Measurements from ENCODE around the gene ZNRF3.

- TF ChIP-seq CTCF (IDR thresholded peaks at IDR 0.05) (no peak), POLR2A (IDR thresholded peaks at IDR 0.05) (no peak)
Observed at GRCh38 chr22:28909375-28909774, 26.0 kb downstream of the ZNRF3 start.
